Astrocyte of the spinal cord (primary cell): ENCODE measurements around the gene ETHE1.
A peak's percentile ranks its signal among the peaks of the same experiment; 100 is the strongest.

Experiments used
- DNase-seq: peaks from one replicate; pipeline ENCODE4 v3.0.0; 2011; ENCODE audit warnings: low read depth, low spot score
- H3K4me3 ChIP-seq: 2 replicates; pipeline ENCODE4 v1.5.1; 2011; ENCODE audit warnings: low read depth, mild to moderate bottlenecking, low read length, moderate library complexity
- in situ Hi-C: cut with HindIII; loops from 2 replicates; pipeline ENCODE4 v1.10.0; 2017; ENCODE audit warnings: low sequenced_read_pairs
- TF ChIP-seq, protein P1 (sequence below): IDR thresholded peaks from 2 replicates; pipeline ENCODE4 v1.5.1; 2012; ENCODE audit warnings: low read depth, mild to moderate bottlenecking, low read length, inconsistent platforms

Gene ETHE1

DNA sequence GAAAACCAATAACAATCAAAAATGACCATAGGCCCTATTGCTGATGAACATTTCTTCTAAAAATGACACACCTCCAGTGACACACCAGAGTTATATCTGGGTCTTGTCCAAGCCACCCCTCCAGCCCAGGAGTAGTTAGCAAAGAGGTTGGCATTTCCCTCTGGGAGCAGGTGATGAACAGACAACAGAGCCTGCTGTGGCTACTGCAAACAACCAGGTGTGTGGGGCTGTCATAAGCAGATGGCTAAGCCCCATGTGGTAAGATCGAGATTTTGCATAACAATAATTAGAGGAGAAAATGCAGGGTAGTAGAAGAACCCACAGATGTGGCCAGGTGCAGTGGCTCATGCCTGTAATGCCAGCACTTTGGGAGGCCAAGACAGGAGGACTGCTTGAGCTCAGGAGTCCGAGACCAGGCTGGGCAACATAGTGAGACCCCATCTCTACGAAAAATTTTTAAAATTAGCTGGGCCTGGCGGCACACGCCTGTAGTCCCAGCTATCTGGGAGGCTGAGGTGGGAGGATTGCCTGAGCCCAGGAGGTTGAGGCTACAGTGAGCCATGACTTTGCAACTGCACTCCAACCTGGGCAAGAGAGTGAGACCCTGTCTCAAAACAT is 43.3 kb upstream of the ETHE1 start:
- in situ Hi-C loops: no loop called here
- H3K4me3 ChIP-seq: no peak overlapping the region
- DNase-seq: no peak
- TF ChIP-seq, protein P1, sequence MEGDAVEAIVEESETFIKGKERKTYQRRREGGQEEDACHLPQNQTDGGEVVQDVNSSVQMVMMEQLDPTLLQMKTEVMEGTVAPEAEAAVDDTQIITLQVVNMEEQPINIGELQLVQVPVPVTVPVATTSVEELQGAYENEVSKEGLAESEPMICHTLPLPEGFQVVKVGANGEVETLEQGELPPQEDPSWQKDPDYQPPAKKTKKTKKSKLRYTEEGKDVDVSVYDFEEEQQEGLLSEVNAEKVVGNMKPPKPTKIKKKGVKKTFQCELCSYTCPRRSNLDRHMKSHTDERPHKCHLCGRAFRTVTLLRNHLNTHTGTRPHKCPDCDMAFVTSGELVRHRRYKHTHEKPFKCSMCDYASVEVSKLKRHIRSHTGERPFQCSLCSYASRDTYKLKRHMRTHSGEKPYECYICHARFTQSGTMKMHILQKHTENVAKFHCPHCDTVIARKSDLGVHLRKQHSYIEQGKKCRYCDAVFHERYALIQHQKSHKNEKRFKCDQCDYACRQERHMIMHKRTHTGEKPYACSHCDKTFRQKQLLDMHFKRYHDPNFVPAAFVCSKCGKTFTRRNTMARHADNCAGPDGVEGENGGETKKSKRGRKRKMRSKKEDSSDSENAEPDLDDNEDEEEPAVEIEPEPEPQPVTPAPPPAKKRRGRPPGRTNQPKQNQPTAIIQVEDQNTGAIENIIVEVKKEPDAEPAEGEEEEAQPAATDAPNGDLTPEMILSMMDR: no peak

DNA sequence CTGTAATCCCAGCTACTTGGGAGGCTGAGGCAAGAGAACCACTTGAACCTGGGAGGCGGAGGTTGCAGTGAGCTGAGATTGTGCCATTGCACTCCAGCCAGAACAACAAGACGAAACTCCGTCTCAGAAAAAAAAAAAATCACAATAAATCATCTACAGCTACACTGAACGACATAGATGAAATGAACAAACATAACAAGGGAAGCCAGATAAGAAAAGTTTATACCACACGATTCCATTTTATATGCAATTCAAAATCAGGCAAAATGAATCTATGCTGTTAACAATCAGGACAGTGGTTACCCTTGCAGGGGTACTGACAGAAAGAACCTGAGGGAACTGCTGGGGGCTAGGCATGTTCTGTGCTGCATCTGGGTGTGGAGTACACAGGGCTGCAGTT is 42.7 kb upstream of the ETHE1 start:
- no peak overlapping the region for H3K4me3 ChIP-seq
- in situ Hi-C loops: no loop called here
- TF ChIP-seq, protein P1: no peak
- no peak for DNase-seq

DNA sequence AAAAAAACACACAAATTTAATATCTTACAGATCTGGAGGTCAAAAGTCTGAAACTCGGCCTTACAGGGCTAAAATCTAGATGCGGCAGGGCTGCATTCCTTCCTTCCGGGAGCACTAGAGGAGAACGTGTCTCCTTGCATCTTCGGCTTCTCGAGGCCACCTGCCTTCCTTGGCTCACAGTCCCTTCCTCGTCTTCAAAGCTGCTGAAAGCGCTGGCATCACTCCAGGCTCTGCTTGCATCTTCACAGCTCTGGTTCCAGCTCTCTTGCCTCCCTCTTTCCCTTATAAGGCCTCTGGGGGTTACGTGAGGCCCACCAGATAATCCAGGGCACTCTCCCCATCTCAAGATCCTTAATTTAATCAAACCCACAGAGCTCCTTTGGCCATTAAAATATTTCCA is 37.8 kb upstream of the ETHE1 start:
- in situ Hi-C loops: no loop called here
- TF ChIP-seq, protein P1: no peak
- no peak for DNase-seq
- no peak overlapping the region for H3K4me3 ChIP-seq

DNA sequence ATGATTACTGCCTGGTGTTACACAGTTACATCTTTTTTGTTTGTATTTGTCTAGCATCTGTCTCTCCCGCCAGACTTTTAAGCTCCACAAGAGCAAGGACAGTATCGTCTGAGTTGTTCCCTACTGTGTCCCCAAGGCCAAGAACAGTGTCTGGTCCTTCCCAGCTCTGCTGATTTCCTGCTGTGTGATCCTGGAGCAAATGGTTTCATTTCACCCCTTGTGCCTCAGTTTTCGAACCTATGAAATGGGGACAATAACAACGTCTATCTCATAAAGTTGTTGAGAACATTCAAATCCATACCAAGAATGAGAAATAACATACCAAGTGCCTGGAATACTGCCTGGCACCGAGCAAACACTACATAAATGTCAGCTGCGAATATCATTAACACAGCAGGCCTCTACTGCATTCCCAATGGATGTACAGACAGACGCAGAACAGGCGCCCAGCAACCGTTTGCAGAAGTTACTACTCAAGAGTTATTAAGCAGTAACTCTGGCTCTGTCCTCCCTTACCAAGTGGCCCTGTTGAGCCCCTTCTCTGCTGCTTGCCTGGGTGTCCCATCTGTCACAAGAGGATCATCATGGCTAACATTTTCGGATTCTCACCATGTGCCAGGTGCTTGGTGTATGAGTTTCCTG is 36.9 kb upstream of the ETHE1 start:
- DNase-seq: no peak
- in situ Hi-C loops: no loop called here
- no peak overlapping the region for H3K4me3 ChIP-seq
- TF ChIP-seq, protein P1: no peak

DNA sequence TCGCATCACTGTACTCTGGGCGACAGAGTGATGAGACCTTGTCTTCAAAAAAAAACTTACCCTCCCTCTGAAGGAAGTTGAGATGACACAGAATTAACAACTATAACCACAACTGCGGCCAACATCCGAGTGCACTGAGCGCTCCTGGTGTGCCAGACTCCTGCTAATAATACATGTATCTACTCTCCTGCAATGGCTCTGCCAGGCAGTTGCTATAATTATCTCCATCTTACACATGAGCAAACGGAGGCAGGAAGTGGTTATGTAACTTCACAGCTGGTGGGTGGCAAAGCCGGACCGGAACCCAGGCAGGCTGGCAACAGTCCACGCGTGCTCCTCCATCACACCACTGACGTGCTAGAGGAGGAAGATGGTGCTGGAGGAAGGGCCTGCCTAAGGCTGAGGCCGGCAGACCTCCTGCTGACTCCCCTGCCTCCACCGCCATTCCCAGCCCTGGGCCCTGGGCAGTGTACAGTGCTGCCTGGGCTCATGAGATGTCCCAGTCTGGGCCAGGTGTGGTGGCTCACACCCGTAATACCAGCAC is 35.8 kb upstream of the ETHE1 start:
- TF ChIP-seq, protein P1: no peak
- DNase-seq: peak; percentile 91
- in situ Hi-C loops: no loop called here
- no peak overlapping the region for H3K4me3 ChIP-seq

DNA sequence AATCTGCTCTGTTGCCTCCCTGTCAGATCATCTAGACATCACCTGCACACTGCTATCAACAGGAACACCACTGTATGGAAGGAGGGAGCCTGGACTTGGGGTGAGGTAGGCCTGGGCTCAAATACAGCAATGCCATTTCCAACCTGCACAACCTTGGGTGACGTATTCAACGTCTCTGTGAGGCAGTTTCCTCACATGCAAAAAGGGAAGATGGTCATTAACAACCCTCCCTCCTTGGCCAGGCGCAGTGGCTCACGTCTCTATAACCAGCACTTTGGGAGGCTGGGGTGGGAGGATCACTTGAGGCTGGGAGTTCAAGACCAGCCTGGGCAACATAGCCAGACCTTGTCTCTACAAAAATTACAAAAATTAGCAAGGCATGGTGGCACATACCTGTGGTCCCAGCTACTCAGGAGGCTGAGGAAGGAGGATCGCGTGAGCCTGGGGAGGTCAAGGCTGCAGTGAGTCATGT is 35.3 kb upstream of the ETHE1 start:
- DNase-seq: no peak
- in situ Hi-C loops: no loop called here
- H3K4me3 ChIP-seq: no peak overlapping the region
- TF ChIP-seq, protein P1: no peak
